Stimulated activated CD8-positive, alpha-beta memory T cell treated with anti-CD3 and anti-CD28 coated beads, Interleukin-4, amount 100 ng/mL, for 48 hours (primary cell): ENCODE data around the gene CPSF2.
"Not testable (repeated sequence)": the region's sequence is repeated elsewhere in the genome, so short reads cannot be mapped to it uniquely, and the experiment has no call there.

Source experiments
- DNase-seq: peaks from one replicate; pipeline ENCODE4 v3.0.0-alpha.2; 2020

The CPSF2 gene

DNA sequence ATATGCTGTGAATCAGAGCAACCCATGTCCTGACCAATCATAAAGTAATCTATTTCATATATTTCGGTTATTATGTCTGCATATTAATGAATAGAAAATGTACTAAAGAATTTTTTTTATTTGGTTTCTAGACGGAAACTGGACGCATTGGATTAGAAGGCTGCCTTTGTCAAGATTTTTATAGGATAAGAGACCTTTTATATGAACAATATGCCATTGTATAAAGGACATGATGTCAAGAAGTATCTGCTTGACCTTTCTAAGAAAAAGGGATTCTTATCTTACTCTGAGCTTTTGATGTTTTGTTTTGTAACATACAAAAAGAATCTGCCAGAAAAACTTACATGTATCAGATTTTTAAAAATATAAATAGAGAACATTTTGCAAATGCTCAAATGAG, 39.8 kb downstream of the CPSF2 start:
- no peak for DNase-seq

DNA sequence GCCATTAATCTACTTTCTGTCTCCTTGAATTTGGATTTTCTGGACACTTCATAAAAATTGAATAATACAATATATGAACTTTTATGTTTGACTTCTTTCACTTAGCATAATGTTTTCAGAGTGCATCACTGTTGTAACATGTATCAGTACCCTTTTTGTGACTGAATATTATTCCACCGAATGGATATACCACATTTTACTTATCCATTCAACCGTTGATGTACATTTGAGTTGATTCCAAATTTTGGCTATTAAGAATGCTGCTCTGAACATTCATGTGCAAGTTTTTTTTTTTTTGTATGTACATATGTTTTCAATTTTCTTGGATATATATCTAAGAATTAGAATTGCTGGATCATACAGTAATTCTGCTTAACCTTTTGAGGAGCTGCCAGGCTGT, 43.2 kb downstream of the CPSF2 start:
- no peak for DNase-seq

DNA sequence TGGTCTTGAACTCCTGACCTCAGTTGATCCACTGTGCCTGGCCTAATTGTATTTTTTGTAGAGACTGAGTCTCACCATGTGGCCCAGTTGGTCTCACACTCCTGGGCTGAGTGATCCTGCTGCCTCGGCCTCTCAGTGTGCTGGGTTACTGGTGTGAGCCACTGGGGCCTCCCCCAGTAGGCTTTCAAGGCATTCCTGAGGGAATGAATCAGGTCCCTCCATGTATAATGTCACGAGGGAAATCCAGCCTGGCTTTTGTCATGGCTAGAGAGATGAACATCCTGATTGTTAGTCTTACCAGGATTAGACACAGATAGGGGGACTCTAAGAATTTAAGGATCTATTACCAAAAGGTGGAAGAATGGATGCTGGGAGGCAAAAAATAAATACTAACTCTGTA, 51.9 kb downstream of the CPSF2 start:
- no peak for DNase-seq

DNA sequence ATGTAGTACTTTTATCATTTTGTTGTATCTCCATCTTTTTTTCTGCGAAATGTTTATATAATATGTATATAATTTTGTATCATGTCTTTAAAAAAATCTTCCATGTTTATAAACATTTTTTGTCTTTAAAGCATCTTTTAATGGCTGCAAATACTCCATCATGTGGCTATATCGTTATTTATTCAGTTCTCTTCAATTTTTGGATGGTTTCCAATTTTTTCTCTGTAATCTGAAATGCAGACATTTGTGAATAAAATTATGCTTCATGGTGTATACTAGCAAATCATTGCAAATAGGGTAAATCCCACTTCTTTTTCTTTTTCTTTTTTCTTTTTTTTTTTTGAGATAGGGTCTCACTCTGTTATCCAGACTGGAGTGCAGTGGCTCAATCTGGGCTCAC, 54.0 kb downstream of the CPSF2 start:
- no peak for DNase-seq

DNA sequence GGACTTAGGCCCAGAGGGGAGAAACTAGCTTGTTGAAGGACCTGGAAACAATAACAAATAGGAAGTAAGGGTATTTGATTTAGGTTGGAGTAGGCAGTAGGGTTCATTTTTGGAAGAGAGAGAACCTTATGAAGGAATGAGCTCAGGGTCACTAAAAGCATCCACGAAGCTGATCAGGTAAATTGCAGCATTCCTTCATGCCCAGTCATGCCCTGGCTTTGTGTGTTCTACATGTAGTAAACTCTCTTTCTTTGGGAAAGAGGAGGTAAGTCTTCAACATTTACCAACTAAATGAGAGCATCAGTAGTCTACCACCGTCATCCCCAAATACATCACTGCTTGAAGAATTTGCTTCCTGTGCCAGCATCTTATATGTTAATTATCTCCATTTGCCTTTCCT, 54.7 kb downstream of the CPSF2 start:
- DNase-seq: no peak

DNA sequence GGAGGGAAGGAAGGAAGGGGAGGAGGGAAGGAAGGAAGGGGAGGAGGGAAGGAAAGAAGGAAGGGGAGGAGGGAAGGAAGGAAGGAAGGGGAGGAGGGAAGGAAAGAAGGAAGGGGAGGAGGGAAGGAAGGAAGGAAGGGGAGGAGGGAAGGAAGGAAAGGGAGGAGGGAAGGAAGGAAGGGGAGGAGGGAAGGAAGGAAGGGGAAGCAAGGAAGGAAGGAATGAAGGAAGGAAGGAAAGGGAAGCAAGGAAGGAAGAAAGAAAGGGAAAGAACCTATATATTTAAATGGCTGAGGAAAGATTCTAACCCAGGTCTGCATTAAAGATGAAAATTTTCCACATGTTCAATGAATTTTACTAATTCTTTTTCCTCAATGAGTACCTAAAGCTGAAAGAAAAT, 57.4 kb downstream of the CPSF2 start:
- not testable (repeated sequence) for DNase-seq

DNA sequence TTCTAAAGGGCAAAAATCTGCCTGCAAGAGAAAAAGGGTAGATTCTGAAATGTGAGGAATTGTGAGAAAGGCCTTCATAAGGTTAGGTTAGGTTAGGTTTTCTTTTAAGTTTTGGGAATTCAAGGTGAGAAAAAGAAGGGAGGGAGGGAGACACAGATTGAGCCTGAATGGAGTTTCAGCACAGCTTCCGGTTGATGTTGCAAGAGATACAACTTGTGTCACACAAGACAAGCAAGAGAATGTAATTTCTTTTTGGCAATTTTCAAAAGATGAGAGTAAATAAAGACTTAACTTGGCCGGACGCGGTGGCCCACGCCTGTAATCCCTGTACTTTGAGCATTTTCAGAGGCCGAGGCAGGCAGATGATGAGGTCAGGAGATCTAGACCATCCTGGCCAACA, 63.8 kb downstream of the CPSF2 start:
- no peak for DNase-seq

DNA sequence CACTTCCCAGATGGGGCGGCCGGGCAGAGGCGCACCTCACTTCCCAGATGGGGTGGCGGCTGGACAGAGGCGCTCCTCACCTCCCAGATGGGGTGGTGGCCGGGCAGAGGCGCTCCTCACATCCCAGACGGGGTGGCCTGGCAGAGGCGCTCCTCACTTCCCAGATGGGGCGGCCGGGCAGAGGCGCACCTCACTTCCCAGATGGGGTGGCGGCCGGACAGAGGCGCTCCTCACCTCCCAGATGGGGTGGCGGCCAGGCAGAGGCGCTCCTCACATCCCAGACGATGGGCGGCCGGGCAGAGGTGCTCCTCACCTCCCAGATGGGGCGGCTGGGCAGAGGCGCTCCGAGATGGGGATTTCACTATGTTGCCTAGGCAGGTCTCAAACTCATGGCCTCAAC, 65.8 kb downstream of the CPSF2 start:
- DNase-seq: not testable (repeated sequence)

DNA sequence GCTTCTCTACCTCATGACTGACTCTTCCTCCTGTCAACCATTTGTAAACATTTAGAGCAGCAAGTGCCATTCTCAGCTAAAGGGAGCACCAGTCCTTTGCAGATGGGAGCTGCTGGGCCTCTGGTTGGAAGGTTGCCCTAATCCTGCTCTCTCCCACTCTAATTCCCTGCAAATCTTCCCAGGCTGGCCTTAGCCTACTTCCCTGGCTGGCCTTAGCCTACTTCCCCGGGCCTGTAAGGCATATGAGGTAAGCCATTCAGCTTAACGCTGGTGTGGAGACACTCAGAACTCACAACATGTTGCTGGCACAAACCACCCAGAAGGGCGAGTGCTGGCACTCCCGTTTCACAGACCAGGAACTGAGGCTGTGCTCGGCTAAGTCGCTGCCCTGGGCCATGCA, 69.0 kb downstream of the CPSF2 start:
- no peak for DNase-seq

DNA sequence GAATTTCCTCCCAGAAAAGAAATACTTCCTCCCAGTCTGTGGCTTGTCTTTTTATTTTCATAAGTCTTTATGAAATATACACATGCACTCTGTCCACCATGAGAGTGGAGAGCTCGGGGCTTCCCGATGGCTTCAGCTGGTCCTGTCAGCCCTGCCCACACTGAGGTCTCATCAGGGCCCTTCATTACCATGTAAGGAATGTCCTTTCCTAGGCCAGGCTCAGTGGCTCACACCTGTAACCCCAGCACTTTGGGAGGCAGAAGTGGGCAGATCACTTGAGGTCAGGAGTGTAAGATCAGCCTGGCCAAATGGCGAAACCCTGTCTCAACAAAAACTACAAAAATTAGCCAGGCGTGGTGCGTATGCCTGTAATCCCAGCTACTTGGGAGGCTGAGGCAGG, 77.0 kb downstream of the CPSF2 start:
- no peak for DNase-seq

DNA sequence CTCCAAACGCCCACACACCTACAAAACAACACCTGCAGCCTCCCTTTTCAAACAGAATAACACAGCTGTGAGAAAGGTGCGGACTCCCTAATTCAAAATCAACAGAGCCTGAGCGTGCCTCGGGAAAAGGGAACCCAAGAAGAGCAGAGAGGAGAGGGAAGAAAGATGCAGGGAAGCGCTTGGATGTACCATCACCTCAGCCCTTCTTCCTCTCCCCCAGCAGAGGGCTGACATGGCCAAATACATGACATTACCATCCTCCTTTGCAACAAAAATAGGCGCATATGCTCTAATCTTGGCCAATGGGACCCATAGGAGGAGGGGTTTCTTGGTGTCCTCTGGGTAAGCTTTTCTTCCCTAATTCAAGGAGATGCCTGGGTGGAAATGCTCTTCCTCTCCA, 78.0 kb downstream of the CPSF2 start:
- no peak for DNase-seq

DNA sequence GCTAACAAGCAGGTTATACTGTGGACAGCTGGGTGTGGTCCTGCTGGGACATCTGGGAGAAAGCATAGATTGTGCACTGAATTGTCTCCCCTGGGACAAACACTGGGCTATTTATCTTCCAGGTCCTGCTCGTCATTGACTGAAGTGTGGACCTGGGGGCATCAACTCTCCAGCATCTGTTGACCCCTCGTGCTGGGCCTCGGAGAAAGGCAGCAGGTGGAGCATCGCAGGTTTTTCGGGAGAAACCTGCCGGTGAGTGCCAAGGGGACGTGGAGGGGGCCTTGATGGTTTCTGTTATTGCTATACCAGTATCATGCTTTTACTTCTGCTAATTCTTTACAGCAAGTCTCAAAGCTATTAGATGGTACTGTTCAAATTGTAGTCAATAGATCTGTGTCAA, 81.3 kb downstream of the CPSF2 start:
- DNase-seq: no peak

DNA sequence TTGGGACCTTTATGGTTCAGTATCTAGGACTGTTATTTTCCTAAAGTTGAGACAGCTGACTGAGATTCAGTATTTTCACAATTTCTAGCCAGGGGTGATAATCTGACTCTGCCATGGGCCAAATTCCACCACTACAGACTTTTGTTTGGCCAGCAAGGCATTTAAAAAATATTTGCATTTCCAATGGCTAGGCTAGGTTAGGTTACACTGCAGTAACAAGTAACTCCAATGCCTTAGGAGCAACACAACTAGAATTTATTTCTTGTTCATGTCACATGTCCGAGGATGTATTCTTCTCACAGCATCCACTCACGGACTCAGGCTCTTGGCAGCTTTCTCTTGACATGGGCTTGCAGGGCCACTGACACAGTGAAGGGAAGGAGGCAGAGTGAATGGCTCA, 83.0 kb downstream of the CPSF2 start:
- no peak for DNase-seq

DNA sequence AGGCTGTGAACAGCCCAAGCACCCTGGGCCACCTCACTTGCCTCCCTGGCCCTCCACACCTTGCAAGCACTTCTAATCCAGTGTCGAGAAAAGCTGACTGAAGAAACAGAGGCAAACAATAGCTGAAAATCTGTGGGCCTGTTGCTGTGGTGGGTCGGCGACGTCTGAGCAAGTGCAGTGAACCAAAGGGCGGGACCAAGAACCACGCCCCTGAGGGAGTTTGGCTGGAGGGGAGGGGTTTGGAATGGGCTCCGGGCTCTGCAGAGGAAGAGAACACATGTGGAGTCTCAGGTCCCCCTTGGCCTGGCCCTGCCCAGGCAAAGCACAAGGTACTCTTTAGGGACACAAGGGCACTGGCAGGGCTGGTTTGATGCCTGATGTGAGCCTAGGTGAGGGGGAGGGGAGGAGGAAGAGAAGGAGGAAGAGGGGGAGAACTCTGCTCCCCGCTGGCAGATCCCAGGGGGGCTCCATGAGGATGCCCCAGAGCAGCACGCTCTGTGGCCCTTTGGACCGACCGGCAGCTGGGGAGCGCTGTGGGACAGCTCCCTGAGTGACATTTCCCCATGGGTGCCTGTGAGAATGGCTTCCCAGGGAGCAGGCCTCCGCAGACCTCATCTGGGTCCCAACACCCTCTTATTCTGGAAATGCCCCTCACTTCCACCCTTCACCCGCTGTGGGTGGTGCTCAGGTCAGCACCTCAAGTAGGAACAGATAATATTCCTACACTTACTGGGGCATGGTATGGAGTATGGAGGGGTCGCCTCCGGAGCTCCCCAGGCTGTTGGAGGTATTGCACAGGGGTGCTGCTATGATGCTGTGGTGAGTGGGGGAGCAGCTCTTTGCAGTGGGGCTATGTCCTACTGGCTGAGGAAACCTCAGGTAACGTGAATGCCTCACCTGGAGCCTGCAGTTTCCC, 85.5 kb downstream of the CPSF2 start:
- DNase-seq: no peak

DNA sequence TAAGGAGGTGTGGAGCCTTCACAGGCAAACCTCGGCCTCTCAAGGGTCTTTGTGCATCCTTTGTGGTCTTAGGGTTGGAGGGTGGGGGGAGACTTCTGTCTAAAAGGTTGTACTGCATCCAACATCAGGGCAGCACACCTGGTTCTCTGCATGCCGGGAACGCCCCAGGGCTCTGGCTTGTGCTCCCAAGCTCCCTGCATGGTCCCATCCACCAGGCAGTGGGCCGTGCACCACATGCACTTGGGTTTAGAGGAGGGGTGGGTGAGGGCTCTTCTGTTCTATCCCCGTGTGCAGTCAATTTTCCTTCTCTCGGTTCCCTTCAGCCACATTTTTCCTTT, 86.1 kb downstream of the CPSF2 start:
- DNase-seq: no peak

DNA sequence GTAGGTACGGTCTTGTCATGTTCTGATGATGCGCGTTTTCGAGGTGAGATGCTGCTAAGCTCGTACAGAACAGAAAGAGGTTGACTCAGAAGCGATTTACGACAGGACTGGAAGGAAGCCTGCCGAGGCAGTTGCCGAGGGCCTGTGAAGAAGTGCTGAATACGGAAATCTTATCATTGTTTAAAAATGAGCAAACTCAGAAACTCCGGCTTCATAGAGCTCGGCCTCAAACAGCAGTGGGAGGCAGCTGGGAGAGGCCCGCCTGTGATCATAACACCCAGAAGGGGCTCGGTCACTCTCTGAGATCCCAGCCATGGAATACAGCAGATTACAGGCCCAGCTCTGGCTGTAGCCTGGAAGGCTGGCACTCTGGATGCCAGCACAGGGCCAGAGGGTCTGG, 87.4 kb downstream of the CPSF2 start:
- no peak for DNase-seq

DNA sequence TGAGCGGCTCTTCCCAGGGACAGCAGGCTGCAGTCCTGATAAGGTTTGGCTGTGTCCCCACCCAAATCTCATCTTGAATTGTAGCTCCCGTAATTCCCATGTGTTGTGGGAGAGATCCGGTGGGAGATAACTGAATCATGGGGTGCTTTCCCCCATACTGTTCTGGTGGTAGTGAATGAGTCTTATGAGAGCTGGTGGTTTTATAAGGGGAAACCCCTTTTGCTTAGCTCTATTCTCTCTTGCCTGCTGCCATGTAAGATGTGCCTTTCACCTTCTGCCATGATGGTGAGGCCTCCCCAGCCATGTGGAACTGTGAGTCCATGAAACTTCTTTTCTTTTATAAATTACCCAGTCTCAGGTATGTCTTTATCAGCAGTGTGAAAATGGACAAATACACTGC, 91.4 kb downstream of the CPSF2 start:
- not testable (repeated sequence) for DNase-seq

DNA sequence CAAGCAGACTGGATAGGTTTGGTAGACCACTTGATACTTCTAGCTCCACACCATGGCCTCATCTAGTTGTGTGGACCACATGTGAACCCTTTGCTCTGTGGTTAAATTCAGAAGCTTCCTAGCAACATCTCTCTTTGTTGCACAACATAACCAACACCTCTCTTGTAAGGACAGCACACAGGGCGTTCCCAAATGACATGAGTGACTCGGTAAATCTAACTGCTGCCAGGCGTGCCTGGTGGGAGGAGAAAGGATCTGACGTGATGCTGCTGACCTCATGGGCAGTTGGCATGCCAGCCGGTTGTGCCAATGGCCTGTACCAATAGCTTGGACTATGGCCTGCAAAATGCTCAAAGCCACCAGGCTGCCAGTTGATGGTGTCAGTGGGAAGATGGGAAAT, 93.8 kb downstream of the CPSF2 start:
- DNase-seq: no peak

DNA sequence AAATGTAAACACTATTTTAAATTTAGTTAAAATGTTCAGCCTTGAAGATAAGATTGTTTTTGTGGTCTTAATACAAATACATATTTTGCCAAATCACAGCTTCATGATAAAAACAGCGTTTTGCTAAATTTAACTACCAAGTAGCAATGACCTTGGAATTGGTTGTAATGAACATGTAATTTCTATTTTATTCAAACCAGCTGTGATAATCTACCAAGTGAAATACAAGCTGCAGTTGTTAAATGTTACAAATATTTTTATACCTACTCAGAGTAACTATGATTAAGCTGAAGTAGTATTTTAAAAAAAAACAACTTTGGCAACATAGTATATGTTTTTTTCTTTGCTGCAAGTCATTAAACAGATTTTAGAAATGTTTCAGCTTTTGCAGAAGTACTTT, 96.2 kb downstream of the CPSF2 start:
- DNase-seq: no peak
